ENCODE results near the gene HYKK. TPM values are rescaled to one million over a fixed set of nuclear protein-coding genes. Genes with fewer than 3 reads are reported as not detected.
A peak's percentile ranks its signal among the peaks of the same experiment; 100 is the strongest.
"Not testable (repeated sequence)": the region's sequence is repeated elsewhere in the genome, so short reads cannot be mapped to it uniquely, and the experiment has no call there.

The HYKK gene
- total RNA-seq, 1 donor from 2014 or later = 2.8 TPM

DNA sequence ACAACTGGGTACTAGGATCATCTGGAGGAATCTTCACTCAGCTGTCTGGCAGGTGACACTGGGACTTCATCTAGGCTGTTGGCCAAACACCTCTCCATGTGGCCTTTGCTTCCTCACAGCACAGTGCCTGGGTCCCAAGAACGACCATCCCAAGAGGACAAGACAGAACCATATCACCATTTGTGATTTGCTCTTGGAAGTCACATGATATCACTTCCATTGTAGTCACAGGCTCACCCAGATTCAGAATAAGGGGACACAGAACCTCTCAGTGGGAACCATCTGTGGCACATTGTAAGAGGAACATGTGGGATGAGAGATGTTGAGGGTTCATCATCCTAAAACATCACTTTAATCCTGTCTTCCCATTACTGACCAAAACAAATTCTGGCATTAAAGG, 31.0 kb downstream of the HYKK start:
- TF ChIP-seq, protein P1, sequence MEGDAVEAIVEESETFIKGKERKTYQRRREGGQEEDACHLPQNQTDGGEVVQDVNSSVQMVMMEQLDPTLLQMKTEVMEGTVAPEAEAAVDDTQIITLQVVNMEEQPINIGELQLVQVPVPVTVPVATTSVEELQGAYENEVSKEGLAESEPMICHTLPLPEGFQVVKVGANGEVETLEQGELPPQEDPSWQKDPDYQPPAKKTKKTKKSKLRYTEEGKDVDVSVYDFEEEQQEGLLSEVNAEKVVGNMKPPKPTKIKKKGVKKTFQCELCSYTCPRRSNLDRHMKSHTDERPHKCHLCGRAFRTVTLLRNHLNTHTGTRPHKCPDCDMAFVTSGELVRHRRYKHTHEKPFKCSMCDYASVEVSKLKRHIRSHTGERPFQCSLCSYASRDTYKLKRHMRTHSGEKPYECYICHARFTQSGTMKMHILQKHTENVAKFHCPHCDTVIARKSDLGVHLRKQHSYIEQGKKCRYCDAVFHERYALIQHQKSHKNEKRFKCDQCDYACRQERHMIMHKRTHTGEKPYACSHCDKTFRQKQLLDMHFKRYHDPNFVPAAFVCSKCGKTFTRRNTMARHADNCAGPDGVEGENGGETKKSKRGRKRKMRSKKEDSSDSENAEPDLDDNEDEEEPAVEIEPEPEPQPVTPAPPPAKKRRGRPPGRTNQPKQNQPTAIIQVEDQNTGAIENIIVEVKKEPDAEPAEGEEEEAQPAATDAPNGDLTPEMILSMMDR (IDR thresholded peaks at IDR 0.05; ENCODE audit: partially characterized antibody, unreplicated experiment) = no peak
- DNase-seq = no peak
- H3K4me3 Mint-ChIP-seq (ENCODE audit: unreplicated experiment) = no peak overlapping the region
- peaks cover 9% of the 10 kb centered on the region for H3K4me1 Mint-ChIP-seq (ENCODE audit: low read depth, unreplicated experiment)
- peaks cover 6% of the 10 kb centered on the region for H3K27me3 Mint-ChIP-seq (ENCODE audit: unreplicated experiment)
- no peaks in the 10 kb centered on the region for H3K36me3 Mint-ChIP-seq (ENCODE audit: unreplicated experiment)
- H3K27ac Mint-ChIP-seq (ENCODE audit: unreplicated experiment) = no peak overlapping the region
- peaks cover 7% of the 10 kb centered on the region for H3K9me3 Mint-ChIP-seq (ENCODE audit: unreplicated experiment)

DNA sequence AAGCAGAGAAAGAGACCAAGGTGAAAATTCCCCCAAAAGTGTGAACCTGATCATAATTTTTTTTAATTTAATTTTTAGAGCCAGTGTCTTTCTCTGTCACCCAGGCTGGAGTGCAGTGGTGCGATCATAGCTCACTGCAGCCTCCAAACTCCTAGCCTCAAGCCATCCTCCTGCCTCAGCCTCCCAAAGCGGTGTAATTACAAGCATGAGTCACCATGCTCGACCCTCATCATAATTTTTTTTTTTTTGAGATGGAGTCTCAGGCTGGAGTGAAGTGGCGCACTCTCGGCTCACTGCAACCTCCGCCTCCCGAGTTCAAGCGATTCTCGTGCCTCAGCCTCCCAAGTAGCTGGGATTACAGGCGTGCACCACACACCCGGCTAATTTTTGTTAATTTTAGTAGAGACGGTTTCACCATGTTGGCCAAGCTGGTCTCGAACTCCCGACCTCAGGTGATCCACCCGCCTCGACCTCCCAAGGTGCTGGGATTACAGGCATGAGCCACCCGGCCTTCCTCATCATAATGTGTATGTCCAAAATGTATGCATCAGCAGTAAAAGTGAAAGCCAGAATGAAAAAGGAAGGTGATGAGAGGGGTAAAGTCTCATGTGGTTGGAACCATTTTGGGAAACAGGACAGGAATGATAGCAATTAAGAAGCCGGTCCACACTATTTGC, 32.2 kb downstream of the HYKK start:
- not testable (repeated sequence) for H3K4me1 Mint-ChIP-seq (ENCODE audit: low read depth, unreplicated experiment); H3K27me3 Mint-ChIP-seq (ENCODE audit: unreplicated experiment); H3K36me3 Mint-ChIP-seq (ENCODE audit: unreplicated experiment); H3K9me3 Mint-ChIP-seq (ENCODE audit: unreplicated experiment); DNase-seq
- Mint-ChIP-seq H3K4me3 (ENCODE audit: unreplicated experiment) (peak overlapping the region; percentile 93), H3K27ac (ENCODE audit: unreplicated experiment) (peak overlapping the region; percentile 96)

DNA sequence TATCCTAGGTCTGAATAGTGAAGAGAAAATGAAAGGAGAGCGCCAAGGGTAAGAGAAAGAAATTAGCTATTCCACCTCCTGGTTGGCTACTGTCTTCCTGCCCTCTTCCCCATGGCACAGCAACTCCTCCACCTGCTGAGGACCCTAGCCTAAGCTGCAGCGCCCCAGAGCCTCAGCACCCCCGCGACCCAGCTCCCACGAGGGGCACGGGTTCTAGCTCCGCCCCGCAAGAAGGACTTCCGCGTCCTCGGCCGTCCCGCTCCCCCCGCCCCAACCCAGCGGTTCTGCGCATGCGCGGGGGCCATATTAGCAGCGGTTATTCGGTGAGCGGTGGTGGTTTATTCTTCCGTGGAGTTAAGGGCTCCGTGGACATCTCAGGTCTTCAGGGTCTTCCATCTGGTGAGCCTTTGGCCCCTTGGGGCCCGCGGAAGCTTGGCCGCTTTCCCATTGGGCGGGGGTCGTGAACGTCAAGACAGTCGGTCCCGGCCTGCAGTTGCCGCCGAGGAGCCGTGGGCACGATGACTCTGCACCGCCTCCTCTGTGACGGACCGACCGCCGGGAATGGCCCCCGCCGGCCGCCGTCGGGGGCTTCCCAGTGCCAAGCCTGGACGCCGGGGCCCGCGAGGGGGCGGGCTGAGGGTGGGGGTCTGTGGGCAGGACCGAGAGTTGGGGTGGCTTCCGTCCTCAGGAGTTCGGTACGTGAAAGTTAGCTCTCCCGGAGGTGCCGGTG, 32.9 kb downstream of the HYKK start, which contains the start of gene PSMA4:
Gene PSMA4, plus strand, starts transcription at position 304 of the 730 bp plus-strand sequence. CDS start 1,484 bp downstream, outside the sequence.
- TF ChIP-seq, protein P1 (IDR thresholded peaks at IDR 0.05; ENCODE audit: partially characterized antibody, unreplicated experiment) = no peak
- no peaks in the 10 kb centered on the region for H3K36me3 Mint-ChIP-seq (ENCODE audit: unreplicated experiment)
- peak; percentile 92 for DNase-seq
- H3K27ac Mint-ChIP-seq (ENCODE audit: unreplicated experiment) = peak within 1 kb of the TSS; percentile 96
- H3K4me1 Mint-ChIP-seq (ENCODE audit: low read depth, unreplicated experiment) = peaks cover 9% of the 10 kb centered on the region
- peak within 1 kb of the TSS; percentile 99 for H3K4me3 Mint-ChIP-seq (ENCODE audit: unreplicated experiment)
- H3K9me3 Mint-ChIP-seq (ENCODE audit: unreplicated experiment) = peaks cover 7% of the 10 kb centered on the region
- peaks cover 6% of the 10 kb centered on the region for H3K27me3 Mint-ChIP-seq (ENCODE audit: unreplicated experiment)

DNA sequence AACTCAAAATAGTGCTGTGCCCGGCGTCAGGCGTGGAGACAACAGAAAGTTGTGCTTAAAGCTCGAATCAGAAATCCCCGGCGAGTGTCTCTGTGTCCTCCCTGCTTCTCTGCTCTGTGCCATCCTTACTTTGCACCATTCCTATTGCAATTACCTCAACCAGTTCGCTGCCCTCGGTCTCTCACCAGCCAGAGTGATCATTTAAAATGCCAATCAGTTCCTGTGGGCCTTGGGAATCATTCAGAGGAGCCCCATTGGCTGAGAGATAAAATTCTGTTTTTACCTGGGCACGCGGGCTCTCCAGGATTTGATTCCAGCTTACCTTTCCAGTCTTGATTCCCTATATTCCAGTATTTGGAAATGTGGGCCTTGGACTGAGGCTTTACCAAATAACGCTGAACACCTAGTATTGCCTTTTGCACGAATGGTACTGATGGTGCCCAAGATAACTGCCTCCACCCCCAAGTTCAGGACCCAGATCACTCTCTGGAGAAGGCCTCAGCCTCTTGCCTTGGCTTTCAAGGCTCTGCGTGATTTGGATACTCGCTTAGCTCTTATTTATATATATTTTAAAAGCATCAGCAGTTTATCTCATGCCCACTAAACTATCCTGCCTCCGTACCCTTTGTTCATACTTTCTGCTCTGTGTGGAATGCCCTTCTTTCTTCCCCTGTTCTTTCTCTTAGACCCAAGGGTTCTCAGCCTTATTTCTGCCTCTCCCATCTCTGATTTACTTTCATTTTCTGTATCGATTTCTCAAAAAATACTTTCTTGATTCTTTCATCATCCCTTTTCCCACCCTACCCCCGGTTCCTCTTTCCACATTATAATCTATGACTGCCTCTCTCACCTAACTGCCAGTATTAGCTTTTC, 33.7 kb downstream of the HYKK start:
- no peak for DNase-seq
- Mint-ChIP-seq H3K27me3 (ENCODE audit: unreplicated experiment) (peaks cover 6% of the 10 kb centered on the region), H3K4me1 (ENCODE audit: low read depth, unreplicated experiment) (peaks cover 9% of the 10 kb centered on the region), H3K36me3 (ENCODE audit: unreplicated experiment) (no peaks in the 10 kb centered on the region), H3K4me3 (ENCODE audit: unreplicated experiment) (peak overlapping the region; percentile 99), H3K9me3 (ENCODE audit: unreplicated experiment) (peaks cover 7% of the 10 kb centered on the region), H3K27ac (ENCODE audit: unreplicated experiment) (peak overlapping the region; percentile 86)
- TF ChIP-seq, protein P1 (IDR thresholded peaks at IDR 0.05; ENCODE audit: partially characterized antibody, unreplicated experiment) = no peak

DNA sequence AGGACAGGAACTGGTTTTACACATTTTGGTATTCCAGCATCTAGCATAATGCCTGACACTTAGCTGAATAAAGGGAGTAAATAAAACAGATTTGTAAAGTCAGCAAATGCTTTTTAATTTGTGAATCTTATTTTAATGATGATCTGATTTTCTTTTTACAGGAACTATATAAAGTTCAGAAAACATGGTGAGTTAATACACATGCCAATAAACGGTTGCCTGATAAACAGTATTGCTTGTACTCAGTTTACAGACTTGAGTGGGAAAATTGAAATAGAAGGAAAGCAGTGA, 34.3 kb downstream of the HYKK start:
- peaks cover 6% of the 10 kb centered on the region for H3K27me3 Mint-ChIP-seq (ENCODE audit: unreplicated experiment)
- peaks cover 7% of the 10 kb centered on the region for H3K9me3 Mint-ChIP-seq (ENCODE audit: unreplicated experiment)
- no peak for DNase-seq
- peak overlapping the region; percentile 99 for H3K4me3 Mint-ChIP-seq (ENCODE audit: unreplicated experiment)
- H3K27ac Mint-ChIP-seq (ENCODE audit: unreplicated experiment) = peak overlapping the region; percentile 86
- peaks cover 9% of the 10 kb centered on the region for H3K4me1 Mint-ChIP-seq (ENCODE audit: low read depth, unreplicated experiment)
- no peaks in the 10 kb centered on the region for H3K36me3 Mint-ChIP-seq (ENCODE audit: unreplicated experiment)
- TF ChIP-seq, protein P1 (IDR thresholded peaks at IDR 0.05; ENCODE audit: partially characterized antibody, unreplicated experiment) = no peak

Measured in glutamatergic neuron (in vitro differentiated cells).